Type B pancreatic cell (in vitro differentiated cells): ENCODE results near the gene RNF32. TPM values are rescaled to one million over a fixed set of nuclear protein-coding genes. Genes with fewer than 3 reads are reported as not detected.

ENCODE experiments used
- DNase-seq: peaks from one replicate; pipeline ENCODE4 v3.0.0; 2021; ENCODE audit warnings: mixed read lengths; ENCODE audit not compliant: unreplicated experiment; ENCODE audit errors: extremely low spot score
- H3K27ac Mint-ChIP-seq: 2 replicates; pipeline ENCODE4 v1.8.0; 2021; ENCODE audit warnings: mild to moderate bottlenecking, mixed read lengths
- H3K27me3 Mint-ChIP-seq: 2 replicates; pipeline ENCODE4 v1.8.0; 2021; ENCODE audit warnings: mixed read lengths
- H3K36me3 Mint-ChIP-seq: 2 replicates; pipeline ENCODE4 v1.8.0; 2021; ENCODE audit warnings: mixed read lengths
- H3K4me1 Mint-ChIP-seq: one replicate; pipeline ENCODE4 v1.8.0; 2021; ENCODE audit warnings: mixed read lengths; ENCODE audit not compliant: unreplicated experiment
- H3K4me3 Mint-ChIP-seq: 2 replicates; pipeline ENCODE4 v1.8.0; 2021; ENCODE audit warnings: mild to moderate bottlenecking, mixed read lengths
- H3K9me3 Mint-ChIP-seq: 2 replicates; pipeline ENCODE4 v1.8.0; 2021; ENCODE audit warnings: mixed read lengths
- CTCF ChIP-seq: fragments of 200-600 bp; sonication (generic); conservative IDR thresholded peaks from 2 replicates; pipeline ENCODE4 v1.5.0; 2021; ENCODE audit warnings: antibody characterized with exemption, mild to moderate bottlenecking
- total RNA-seq: library from RNA; stranded (reverse); gene quantifications from 2 replicates; pipeline ENCODE4 v1.2.1, GENCODE V29; 2021; ENCODE audit warnings: low replicate concordance

RNF32 gene
- total RNA-seq, 1 donor from 2014 or later, result 1.4 TPM

- Mint-ChIP-seq H3K36me3 (peaks cover 8% of the 10 kb centered on the region), H3K27me3 (no peaks in the 10 kb centered on the region), H3K27ac (peak overlapping the region; percentile 76), H3K4me1 (peaks cover 19% of the 10 kb centered on the region), H3K9me3 (no peaks in the 10 kb centered on the region), H3K4me3 (no peak overlapping the region)
- no peak for DNase-seq
- no peak for TF ChIP-seq CTCF
These were observed 26.0 kb downstream of the RNF32 start for GRCh38 chr7:156666368-156667109.

GRCh38 chr7:156667110-156667426 is 26.5 kb downstream of the RNF32 start:
- no peak for TF ChIP-seq CTCF
- Mint-ChIP-seq H3K4me3 (no peak overlapping the region), H3K27me3 (no peaks in the 10 kb centered on the region), H3K4me1 (peaks cover 19% of the 10 kb centered on the region), H3K27ac (peak overlapping the region; percentile 76), H3K36me3 (peaks cover 8% of the 10 kb centered on the region), H3K9me3 (no peaks in the 10 kb centered on the region)
- DNase-seq, result no peak

GRCh38 chr7:156668130-156668741 is 27.7 kb downstream of the RNF32 start:
- no peak for TF ChIP-seq CTCF
- DNase-seq, result no peak
- H3K9me3 Mint-ChIP-seq, result no peaks in the 10 kb centered on the region
- peaks cover 8% of the 10 kb centered on the region for H3K36me3 Mint-ChIP-seq
- H3K27ac Mint-ChIP-seq, result peak overlapping the region; percentile 79
- H3K4me3 Mint-ChIP-seq, result peak overlapping the region; percentile 18
- peaks cover 19% of the 10 kb centered on the region for H3K4me1 Mint-ChIP-seq
- H3K27me3 Mint-ChIP-seq, result no peaks in the 10 kb centered on the region

GRCh38 chr7:156669035-156669828 is 28.7 kb downstream of the RNF32 start:
- H3K4me1 Mint-ChIP-seq, result peaks cover 19% of the 10 kb centered on the region
- no peak for TF ChIP-seq CTCF
- H3K27ac Mint-ChIP-seq, result no peak overlapping the region

GRCh38 chr7:156673454-156673853 is 32.9 kb downstream of the RNF32 start:
- H3K27me3 Mint-ChIP-seq, result no peaks in the 10 kb centered on the region
- no peaks in the 10 kb centered on the region for H3K9me3 Mint-ChIP-seq
- H3K27ac Mint-ChIP-seq, result no peak overlapping the region
- no peaks in the 10 kb centered on the region for H3K4me1 Mint-ChIP-seq
- H3K4me3 Mint-ChIP-seq, result no peak overlapping the region
- H3K36me3 Mint-ChIP-seq, result peaks cover 7% of the 10 kb centered on the region
- no peak for TF ChIP-seq CTCF
- no peak for DNase-seq

More at GRCh38 chr7:156669035-156669828, 28.7 kb downstream of the RNF32 start:
- Mint-ChIP-seq H3K27me3 (no peaks in the 10 kb centered on the region), H3K36me3 (peaks cover 8% of the 10 kb centered on the region), H3K9me3 (no peaks in the 10 kb centered on the region), H3K4me3 (no peak overlapping the region)
- no peak for DNase-seq
